Measurements from ENCODE around the gene MBLAC1.

DNA sequence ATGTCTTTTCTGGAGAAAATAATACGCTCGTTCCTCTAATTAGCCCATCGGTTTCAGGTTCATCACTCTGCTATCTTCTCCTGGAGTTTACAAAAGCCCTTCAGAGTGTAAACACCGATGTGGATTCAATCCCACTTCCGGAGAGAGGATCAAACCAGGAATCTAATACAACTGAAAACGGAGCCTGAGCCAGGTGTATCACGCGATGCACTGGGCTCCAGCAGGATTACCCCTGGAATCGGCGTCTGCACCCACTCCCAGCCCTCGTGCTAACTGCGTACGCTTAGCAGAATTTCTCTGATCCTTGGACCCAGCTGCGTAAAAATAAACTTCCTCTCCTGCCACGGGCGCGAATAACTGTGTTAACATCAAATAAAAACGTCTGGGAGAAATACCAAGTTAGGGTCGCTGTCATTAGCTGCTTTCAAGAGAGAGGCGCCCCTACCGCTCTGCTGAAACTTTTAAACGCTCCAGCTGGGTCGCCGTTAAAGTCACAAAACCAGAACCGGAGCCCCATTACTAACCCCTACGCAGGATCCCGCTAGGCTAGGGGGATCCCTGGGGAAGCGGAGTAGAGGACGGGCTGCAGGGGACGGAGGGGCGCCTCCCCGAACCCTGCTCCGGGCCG, 45.7 kb upstream of the MBLAC1 start:
- TF ChIP-seq, protein P1, sequence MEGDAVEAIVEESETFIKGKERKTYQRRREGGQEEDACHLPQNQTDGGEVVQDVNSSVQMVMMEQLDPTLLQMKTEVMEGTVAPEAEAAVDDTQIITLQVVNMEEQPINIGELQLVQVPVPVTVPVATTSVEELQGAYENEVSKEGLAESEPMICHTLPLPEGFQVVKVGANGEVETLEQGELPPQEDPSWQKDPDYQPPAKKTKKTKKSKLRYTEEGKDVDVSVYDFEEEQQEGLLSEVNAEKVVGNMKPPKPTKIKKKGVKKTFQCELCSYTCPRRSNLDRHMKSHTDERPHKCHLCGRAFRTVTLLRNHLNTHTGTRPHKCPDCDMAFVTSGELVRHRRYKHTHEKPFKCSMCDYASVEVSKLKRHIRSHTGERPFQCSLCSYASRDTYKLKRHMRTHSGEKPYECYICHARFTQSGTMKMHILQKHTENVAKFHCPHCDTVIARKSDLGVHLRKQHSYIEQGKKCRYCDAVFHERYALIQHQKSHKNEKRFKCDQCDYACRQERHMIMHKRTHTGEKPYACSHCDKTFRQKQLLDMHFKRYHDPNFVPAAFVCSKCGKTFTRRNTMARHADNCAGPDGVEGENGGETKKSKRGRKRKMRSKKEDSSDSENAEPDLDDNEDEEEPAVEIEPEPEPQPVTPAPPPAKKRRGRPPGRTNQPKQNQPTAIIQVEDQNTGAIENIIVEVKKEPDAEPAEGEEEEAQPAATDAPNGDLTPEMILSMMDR (IDR thresholded peaks at IDR 0.05 in 2 of 3, conservative IDR thresholded peaks at IDR 0.05 in 1 of 3; ENCODE audit: control insufficient read depth in 2 of 3, extremely low read depth in 1 of 3, insufficient read depth in 1 of 3, low read depth in 3 of 3, low read length in 3 of 3) = no peak
- TF ChIP-seq POLR2A (IDR thresholded peaks at IDR 0.05; ENCODE audit: low read depth, low read length) (no peak), RAD21 (IDR thresholded peaks at IDR 0.05; ENCODE audit: insufficient read depth, low read depth, low read length) (no peak), CREB1 (IDR thresholded peaks at IDR 0.05; ENCODE audit: low read depth) (no peak), RCOR1 (conservative IDR thresholded peaks at IDR 0.05; ENCODE audit: low read depth, low read length) (no peak), CHD1 (IDR thresholded peaks at IDR 0.05; ENCODE audit: low read depth, low read length) (no peak), FOXM1 (IDR thresholded peaks at IDR 0.05; ENCODE audit: low read depth, low read length) (no peak), TBL1XR1 (IDR thresholded peaks at IDR 0.05; ENCODE audit: low read depth, low read length) (no peak), ZZZ3 (IDR thresholded peaks at IDR 0.05; ENCODE audit: control insufficient read depth, insufficient read length, low read depth) (no peak), TAF1 (IDR thresholded peaks at IDR 0.05; ENCODE audit: borderline replicate concordance, low read depth, low read length) (no peak), LARP7 (IDR thresholded peaks at IDR 0.05) (no peak), YBX1 (IDR thresholded peaks at IDR 0.05) (no peak)
- TF ChIP-seq, protein P2, sequence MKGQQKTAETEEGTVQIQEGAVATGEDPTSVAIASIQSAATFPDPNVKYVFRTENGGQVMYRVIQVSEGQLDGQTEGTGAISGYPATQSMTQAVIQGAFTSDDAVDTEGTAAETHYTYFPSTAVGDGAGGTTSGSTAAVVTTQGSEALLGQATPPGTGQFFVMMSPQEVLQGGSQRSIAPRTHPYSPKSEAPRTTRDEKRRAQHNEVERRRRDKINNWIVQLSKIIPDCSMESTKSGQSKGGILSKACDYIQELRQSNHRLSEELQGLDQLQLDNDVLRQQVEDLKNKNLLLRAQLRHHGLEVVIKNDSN (IDR thresholded peaks at IDR 0.05; ENCODE audit: borderline replicate concordance, extremely low read length, insufficient read depth, low read depth, low read length) = no peak
- TF ChIP-seq, protein P3, sequence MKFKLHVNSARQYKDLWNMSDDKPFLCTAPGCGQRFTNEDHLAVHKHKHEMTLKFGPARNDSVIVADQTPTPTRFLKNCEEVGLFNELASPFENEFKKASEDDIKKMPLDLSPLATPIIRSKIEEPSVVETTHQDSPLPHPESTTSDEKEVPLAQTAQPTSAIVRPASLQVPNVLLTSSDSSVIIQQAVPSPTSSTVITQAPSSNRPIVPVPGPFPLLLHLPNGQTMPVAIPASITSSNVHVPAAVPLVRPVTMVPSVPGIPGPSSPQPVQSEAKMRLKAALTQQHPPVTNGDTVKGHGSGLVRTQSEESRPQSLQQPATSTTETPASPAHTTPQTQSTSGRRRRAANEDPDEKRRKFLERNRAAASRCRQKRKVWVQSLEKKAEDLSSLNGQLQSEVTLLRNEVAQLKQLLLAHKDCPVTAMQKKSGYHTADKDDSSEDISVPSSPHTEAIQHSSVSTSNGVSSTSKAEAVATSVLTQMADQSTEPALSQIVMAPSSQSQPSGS (IDR thresholded peaks at IDR 0.05; ENCODE audit: low read length) = no peak

Measured in GM12878 (cell line).